ENCODE measurements around the gene TFB1M.
"Not testable (repeated sequence)": the region's sequence is repeated elsewhere in the genome, so short reads cannot be mapped to it uniquely, and the experiment has no call there.

DNA sequence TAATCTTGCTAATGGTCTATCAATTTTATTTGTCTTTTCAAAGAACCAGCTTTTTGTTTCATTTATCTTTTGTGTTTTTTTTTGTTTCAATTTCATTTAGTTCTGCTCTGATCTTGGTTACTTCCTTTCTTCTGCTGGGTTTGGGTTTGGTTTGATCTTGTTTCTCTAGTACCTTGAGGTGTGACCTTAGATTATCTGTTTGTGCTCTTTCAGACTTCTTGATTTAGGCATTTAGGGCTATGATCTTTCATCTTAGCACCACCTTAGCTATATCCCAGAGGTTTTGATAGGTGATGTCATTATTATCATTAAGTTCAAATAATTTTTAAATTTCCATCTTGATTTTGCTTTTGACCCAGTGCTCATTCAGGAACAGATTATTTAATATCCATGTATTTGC is 24.0 kb upstream of the TFB1M start:
- TF ChIP-seq, protein P1, sequence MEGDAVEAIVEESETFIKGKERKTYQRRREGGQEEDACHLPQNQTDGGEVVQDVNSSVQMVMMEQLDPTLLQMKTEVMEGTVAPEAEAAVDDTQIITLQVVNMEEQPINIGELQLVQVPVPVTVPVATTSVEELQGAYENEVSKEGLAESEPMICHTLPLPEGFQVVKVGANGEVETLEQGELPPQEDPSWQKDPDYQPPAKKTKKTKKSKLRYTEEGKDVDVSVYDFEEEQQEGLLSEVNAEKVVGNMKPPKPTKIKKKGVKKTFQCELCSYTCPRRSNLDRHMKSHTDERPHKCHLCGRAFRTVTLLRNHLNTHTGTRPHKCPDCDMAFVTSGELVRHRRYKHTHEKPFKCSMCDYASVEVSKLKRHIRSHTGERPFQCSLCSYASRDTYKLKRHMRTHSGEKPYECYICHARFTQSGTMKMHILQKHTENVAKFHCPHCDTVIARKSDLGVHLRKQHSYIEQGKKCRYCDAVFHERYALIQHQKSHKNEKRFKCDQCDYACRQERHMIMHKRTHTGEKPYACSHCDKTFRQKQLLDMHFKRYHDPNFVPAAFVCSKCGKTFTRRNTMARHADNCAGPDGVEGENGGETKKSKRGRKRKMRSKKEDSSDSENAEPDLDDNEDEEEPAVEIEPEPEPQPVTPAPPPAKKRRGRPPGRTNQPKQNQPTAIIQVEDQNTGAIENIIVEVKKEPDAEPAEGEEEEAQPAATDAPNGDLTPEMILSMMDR (conservative IDR thresholded peaks at IDR 0.05 in 1 of 2, IDR thresholded peaks at IDR 0.05 in 1 of 2; ENCODE audit: low read depth in 1 of 2, low read length in 2 of 2), result not testable (repeated sequence)
- TF ChIP-seq EZH2 (IDR thresholded peaks at IDR 0.05; ENCODE audit: low read length, missing control alignments), result not testable (repeated sequence)
